Skeletal muscle cell (primary cell): Measurements from ENCODE around the gene TAF11L14.
"Not testable (repeated sequence)": the region's sequence is repeated elsewhere in the genome, so short reads cannot be mapped to it uniquely, and the experiment has no call there.

ENCODE experiments used
- DNase-seq: peaks from one replicate; pipeline ENCODE4 v3.0.0-alpha.2; 2010; ENCODE audit warnings: low read depth
- H3K4me3 ChIP-seq: 2 replicates; pipeline ENCODE4 v1.5.1; 2011; ENCODE audit warnings: low read depth, mild to moderate bottlenecking, control low read depth, low read length, moderate library complexity

Gene TAF11L14

GRCh38 chr5:17634160-17634559 is at the start of gene TAF11L14:
TAF11L14 (plus strand) TSS chr5:17634460.
- no peak for DNase-seq
- H3K4me3 ChIP-seq = no peak within 1 kb of the TSS

GRCh38 chr5:17585658-17586057 is 48.6 kb upstream of the TAF11L14 start, which contains the start of gene TAF11L7:
TAF11L7 (minus strand) TSS chr5:17585758.
- DNase-seq, H3K4me3 ChIP-seq: not testable (repeated sequence)

GRCh38 chr5:17590860-17591259 is 43.4 kb upstream of the TAF11L14 start, which contains the start of gene TAF11L8:
TAF11L8 (minus strand) TSS chr5:17590960.
- H3K4me3 ChIP-seq, DNase-seq: not testable (repeated sequence)

GRCh38 chr5:17594255-17594654 is 40.0 kb upstream of the TAF11L14 start, which contains the start of gene TAF11L9:
TAF11L9 (minus strand) TSS chr5:17594394.
- DNase-seq = not testable (repeated sequence)

GRCh38 chr5:17597728-17598127 is 36.5 kb upstream of the TAF11L14 start, which contains the start of gene TAF11L10:
TAF11L10 (minus strand) TSS chr5:17597828.
- not testable (repeated sequence) for H3K4me3 ChIP-seq, DNase-seq

More at GRCh38 chr5:17594255-17594654, 40.0 kb upstream of the TAF11L14 start, which contains the start of gene TAF11L9:
- H3K4me3 ChIP-seq = not testable (repeated sequence)

GRCh38 chr5:17603880-17604279 is 30.4 kb upstream of the TAF11L14 start, which contains the start of gene TAF11L11:
TAF11L11 (plus strand) TSS chr5:17604183.
- not testable (repeated sequence) for H3K4me3 ChIP-seq, DNase-seq

GRCh38 chr5:17604951-17605350 is 29.3 kb upstream of the TAF11L14 start:
- no peak overlapping the region for H3K4me3 ChIP-seq

GRCh38 chr5:17607461-17607860 is 26.8 kb upstream of the TAF11L14 start:
- H3K4me3 ChIP-seq, DNase-seq: not testable (repeated sequence)

More at GRCh38 chr5:17604951-17605350, 29.3 kb upstream of the TAF11L14 start:
- no peak for DNase-seq

GRCh38 chr5:17610092-17610491 is 24.2 kb upstream of the TAF11L14 start, which contains the start of gene TAF11L12:
TAF11L12 (plus strand) TSS chr5:17610392.
- not testable (repeated sequence) for H3K4me3 ChIP-seq, DNase-seq

- DNase-seq = no peak
- H3K4me3 ChIP-seq = no peak overlapping the region
Measured at GRCh38 chr5:17614872-17615605, 19.2 kb upstream of the TAF11L14 start.

- H3K4me3 ChIP-seq = no peak overlapping the region
- DNase-seq = no peak
Measured at GRCh38 chr5:17619354-17619753, 14.9 kb upstream of the TAF11L14 start.

- no peak for DNase-seq
- H3K4me3 ChIP-seq = no peak overlapping the region
Measured at GRCh38 chr5:17620627-17621026, 13.6 kb upstream of the TAF11L14 start.

- no peak overlapping the region for H3K4me3 ChIP-seq
- DNase-seq = no peak
Measured at GRCh38 chr5:17625686-17626085, 8.6 kb upstream of the TAF11L14 start.

- H3K4me3 ChIP-seq, DNase-seq: not testable (repeated sequence)
Measured at GRCh38 chr5:17631788-17632187, 2.5 kb upstream of the TAF11L14 start, which contains the start of gene TAF11L13. TAF11L13 (plus strand) TSS chr5:17632088.

- not testable (repeated sequence) for DNase-seq, H3K4me3 ChIP-seq
Measured at GRCh38 chr5:17649232-17649631, 15.0 kb downstream of the TAF11L14 start.

- not testable (repeated sequence) for DNase-seq, H3K4me3 ChIP-seq
Measured at GRCh38 chr5:17655201-17655759, 21.0 kb downstream of the TAF11L14 start.

- no peak for DNase-seq
- H3K4me3 ChIP-seq = no peak overlapping the region
Measured at GRCh38 chr5:17655921-17656320, 21.7 kb downstream of the TAF11L14 start.

GRCh38 chr5:17663182-17663581 is 28.9 kb downstream of the TAF11L14 start:
- DNase-seq = no peak
- H3K4me3 ChIP-seq = no peak overlapping the region

GRCh38 chr5:17665836-17666235 is 31.6 kb downstream of the TAF11L14 start:
- DNase-seq = no peak
- no peak overlapping the region for H3K4me3 ChIP-seq

GRCh38 chr5:17666726-17667235 is 32.5 kb downstream of the TAF11L14 start:
- no peak for DNase-seq
- no peak overlapping the region for H3K4me3 ChIP-seq
